ENCODE results near the gene PTPRD.

Gene PTPRD

DNA sequence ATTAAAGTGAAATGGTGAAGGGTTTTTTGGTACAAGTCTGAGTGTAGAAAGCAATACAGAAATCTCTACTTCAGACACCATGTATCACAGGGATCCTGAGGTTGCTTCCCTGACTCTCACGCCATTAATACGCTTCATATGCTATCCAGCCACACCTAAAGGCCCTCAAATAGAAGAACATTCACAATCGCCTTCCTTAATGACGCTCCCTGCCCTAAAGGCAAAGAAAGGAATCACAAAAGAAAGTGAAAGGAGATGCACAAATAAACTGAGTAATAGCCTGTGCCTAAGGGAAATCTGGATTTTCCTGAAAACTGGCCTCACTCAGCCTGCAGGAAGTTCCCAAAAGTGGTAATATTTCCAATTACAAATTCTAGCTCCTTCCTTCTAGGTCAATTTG is 1810.6 kb downstream of the PTPRD start:
- ChIA-PET POLR2A (no interaction called here), CTCF (no interaction called here)
- no peak overlapping the region for H3K4me3 ChIP-seq (ENCODE audit: low read depth, low read length)
- DNase-seq (ENCODE audit: low read depth, low spot score): no peak
- TF ChIP-seq, protein P1, sequence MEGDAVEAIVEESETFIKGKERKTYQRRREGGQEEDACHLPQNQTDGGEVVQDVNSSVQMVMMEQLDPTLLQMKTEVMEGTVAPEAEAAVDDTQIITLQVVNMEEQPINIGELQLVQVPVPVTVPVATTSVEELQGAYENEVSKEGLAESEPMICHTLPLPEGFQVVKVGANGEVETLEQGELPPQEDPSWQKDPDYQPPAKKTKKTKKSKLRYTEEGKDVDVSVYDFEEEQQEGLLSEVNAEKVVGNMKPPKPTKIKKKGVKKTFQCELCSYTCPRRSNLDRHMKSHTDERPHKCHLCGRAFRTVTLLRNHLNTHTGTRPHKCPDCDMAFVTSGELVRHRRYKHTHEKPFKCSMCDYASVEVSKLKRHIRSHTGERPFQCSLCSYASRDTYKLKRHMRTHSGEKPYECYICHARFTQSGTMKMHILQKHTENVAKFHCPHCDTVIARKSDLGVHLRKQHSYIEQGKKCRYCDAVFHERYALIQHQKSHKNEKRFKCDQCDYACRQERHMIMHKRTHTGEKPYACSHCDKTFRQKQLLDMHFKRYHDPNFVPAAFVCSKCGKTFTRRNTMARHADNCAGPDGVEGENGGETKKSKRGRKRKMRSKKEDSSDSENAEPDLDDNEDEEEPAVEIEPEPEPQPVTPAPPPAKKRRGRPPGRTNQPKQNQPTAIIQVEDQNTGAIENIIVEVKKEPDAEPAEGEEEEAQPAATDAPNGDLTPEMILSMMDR (IDR thresholded peaks at IDR 0.05; ENCODE audit: insufficient read depth, low read length, missing control alignments): no peak

DNA sequence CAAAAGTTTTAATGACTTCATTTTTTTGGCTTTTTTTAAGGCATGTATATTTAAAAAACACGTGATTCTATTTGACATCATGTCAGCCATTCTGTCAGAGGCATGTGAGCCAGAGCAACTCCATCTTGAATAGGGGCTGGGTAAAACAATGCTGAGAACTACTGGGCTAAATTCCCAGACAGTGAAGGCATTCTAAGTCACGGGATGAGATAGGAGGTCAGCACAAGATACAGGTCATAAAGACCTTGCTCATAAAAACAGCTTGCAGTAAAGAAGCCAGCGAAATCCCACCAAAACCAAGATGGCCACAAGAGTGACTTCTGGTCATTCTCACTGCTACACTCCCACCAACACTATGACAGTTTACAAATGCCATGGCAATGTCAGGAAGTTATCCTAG is 1812.6 kb downstream of the PTPRD start:
- no peak overlapping the region for H3K4me3 ChIP-seq (ENCODE audit: low read depth, low read length)
- DNase-seq (ENCODE audit: low read depth, low spot score): no peak
- ChIA-PET CTCF (no interaction called here), POLR2A (no interaction called here)
- TF ChIP-seq, protein P1 (IDR thresholded peaks at IDR 0.05; ENCODE audit: insufficient read depth, low read length, missing control alignments): no peak

DNA sequence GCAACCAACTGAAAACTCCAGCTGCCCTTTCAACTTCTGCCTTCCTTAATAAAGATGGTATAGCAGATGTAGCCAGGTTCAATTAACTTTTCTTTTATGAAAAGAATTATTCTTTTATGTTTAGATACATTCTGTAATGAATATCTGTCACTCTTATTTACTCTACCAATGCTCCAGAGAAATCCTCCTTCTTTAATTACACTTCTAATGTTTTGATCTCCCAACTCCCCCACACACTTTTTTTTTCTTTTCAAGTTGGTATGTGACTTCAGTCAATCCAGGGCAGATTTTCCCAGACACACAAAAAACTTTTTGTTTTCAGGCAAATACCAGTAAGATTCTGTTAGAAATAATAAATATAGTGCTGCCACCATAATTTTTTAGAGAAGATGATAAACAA is 1813.2 kb downstream of the PTPRD start:
- H3K4me3 ChIP-seq (ENCODE audit: low read depth, low read length): no peak overlapping the region
- DNase-seq (ENCODE audit: low read depth, low spot score): no peak
- ChIA-PET POLR2A (no interaction called here), CTCF (no interaction called here)
- TF ChIP-seq, protein P1 (IDR thresholded peaks at IDR 0.05; ENCODE audit: insufficient read depth, low read length, missing control alignments): no peak

DNA sequence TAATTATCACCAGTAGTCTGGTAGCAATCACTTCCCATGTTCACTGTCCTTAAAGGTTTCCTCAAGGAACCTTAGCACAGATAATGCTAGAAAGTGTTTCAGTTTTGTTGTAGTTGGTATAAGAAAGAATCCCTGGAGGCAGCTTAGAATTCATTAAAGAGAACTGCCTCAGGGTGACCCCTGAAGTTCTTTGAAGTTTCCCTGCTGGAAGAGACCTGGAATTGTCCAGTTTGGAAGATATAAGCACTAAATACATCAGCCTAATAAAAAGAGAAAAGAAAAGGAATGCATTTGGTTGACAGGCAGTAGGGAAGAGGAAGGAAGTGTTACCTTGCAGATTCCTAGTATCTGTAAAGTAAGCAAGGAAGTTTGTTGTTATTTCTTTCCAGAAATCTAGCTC is 1813.6 kb downstream of the PTPRD start:
- TF ChIP-seq, protein P1 (IDR thresholded peaks at IDR 0.05; ENCODE audit: insufficient read depth, low read length, missing control alignments): no peak
- POLR2A ChIA-PET: no interaction called here
- CTCF ChIA-PET: no interaction called here
- no peak for DNase-seq (ENCODE audit: low read depth, low spot score)
- H3K4me3 ChIP-seq (ENCODE audit: low read depth, low read length): no peak overlapping the region

DNA sequence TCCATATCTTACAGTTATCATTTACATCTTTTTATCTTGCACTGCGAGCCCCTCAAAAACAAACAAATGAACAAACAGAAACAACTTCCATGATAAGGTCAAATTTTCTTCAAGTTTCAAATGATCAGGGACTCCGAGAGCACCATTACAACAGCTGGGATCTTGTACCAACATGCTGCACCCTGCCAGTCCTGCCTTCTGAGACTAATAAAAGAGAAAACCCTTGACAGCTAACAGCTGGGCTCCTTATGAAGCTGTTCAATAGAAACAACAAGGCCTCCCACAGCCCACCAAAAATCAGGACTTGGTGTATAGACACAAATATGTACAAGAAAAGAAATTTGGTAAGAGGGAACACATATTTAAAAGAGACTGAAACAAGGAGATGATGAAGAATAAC is 1828.0 kb downstream of the PTPRD start:
- no peak for DNase-seq (ENCODE audit: low read depth, low spot score)
- TF ChIP-seq, protein P1 (IDR thresholded peaks at IDR 0.05; ENCODE audit: insufficient read depth, low read length, missing control alignments): no peak
- CTCF ChIA-PET: no interaction called here
- no peak overlapping the region for H3K4me3 ChIP-seq (ENCODE audit: low read depth, low read length)
- POLR2A ChIA-PET: no interaction called here

DNA sequence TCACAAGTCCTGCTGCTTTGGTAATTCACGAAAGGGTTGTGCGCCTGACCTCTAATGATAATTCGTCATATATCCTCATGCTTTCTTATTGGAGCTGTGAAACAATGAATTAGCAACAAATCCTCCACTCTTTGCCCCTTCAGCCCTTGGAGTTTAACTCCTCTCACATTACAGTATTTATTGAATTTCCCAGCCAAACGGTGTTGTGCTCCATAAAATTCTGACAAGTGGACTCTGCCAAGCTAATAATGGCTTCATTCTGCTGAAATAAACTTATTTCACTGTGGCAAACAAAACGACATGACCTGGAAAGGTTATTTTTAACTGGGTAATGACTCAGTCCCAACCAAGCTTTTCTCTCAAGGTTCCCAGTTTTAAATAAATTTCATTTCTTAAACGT is 1828.9 kb downstream of the PTPRD start:
- no peak overlapping the region for H3K4me3 ChIP-seq (ENCODE audit: low read depth, low read length)
- DNase-seq (ENCODE audit: low read depth, low spot score): no peak
- ChIA-PET POLR2A (no interaction called here), CTCF (no interaction called here)
- TF ChIP-seq, protein P1 (IDR thresholded peaks at IDR 0.05; ENCODE audit: insufficient read depth, low read length, missing control alignments): no peak

Data from AG04449 (cell line).